ENCODE results near the gene ZCCHC4.
A peak's percentile ranks its signal among the peaks of the same experiment; 100 is the strongest.

The ZCCHC4 gene

GRCh38 chr4:25406081-25406692, 93.6 kb downstream of the ZCCHC4 start:
- no peaks in the 10 kb centered on the region for H3K4me1 Mint-ChIP-seq (ENCODE audit: low read depth in 2 of 2)
- H3K36me3 Mint-ChIP-seq (ENCODE audit: insufficient read depth), result peaks cover 90% of the 10 kb centered on the region
- ATAC-seq (replicated peaks) (no peak), DNase-seq (no peak)
- H3K27me3 Mint-ChIP-seq, result no peaks in the 10 kb centered on the region
- H3K9me3 Mint-ChIP-seq, result no peaks in the 10 kb centered on the region
- no peak overlapping the region for H3K4me3 Mint-ChIP-seq
- no peak overlapping the region for H3K27ac Mint-ChIP-seq

- Mint-ChIP-seq H3K27ac (no peak overlapping the region), H3K36me3 (ENCODE audit: insufficient read depth) (peaks cover 91% of the 10 kb centered on the region), H3K4me3 (no peak overlapping the region), H3K27me3 (no peaks in the 10 kb centered on the region), H3K4me1 (ENCODE audit: low read depth in 2 of 2) (no peaks in the 10 kb centered on the region), H3K9me3 (no peaks in the 10 kb centered on the region)
- ATAC-seq (replicated peaks) (no peak), DNase-seq (no peak)
These were observed 98.4 kb downstream of the ZCCHC4 start for GRCh38 chr4:25410820-25411529.

GRCh38 chr4:25413261-25413660, 100.7 kb downstream of the ZCCHC4 start:
- DNase-seq, result no peak
- Mint-ChIP-seq H3K9me3 (no peaks in the 10 kb centered on the region), H3K4me3 (no peak overlapping the region), H3K36me3 (ENCODE audit: insufficient read depth) (peaks cover 84% of the 10 kb centered on the region), H3K27me3 (no peaks in the 10 kb centered on the region), H3K27ac (no peak overlapping the region), H3K4me1 (ENCODE audit: low read depth in 2 of 2) (no peaks in the 10 kb centered on the region)
- ATAC-seq (replicated peaks), result no peak

GRCh38 chr4:25417014-25417413, 104.4 kb downstream of the ZCCHC4 start:
- DNase-seq, result no peak
- no peak overlapping the region for H3K4me3 Mint-ChIP-seq

More at GRCh38 chr4:25417014-25417413, 104.4 kb downstream of the ZCCHC4 start:
- Mint-ChIP-seq H3K36me3 (ENCODE audit: insufficient read depth) (peaks cover 62% of the 10 kb centered on the region), H3K9me3 (no peaks in the 10 kb centered on the region), H3K27ac (peak overlapping the region in 1 of 2 donors; percentile 44), H3K4me1 (ENCODE audit: low read depth in 2 of 2) (no peaks in the 10 kb centered on the region), H3K27me3 (no peaks in the 10 kb centered on the region)
- no peak for ATAC-seq (replicated peaks)

Measured in effector memory CD8-positive, alpha-beta T cell (primary cell).